ENCODE data around the gene NFIB.

GRCh38 chr9:14273696-14274121 lies 40.2 kb downstream of the NFIB start:
- TF ChIP-seq CTCF (IDR thresholded peaks at IDR 0.05) (no peak), GATA3 (IDR thresholded peaks at IDR 0.05; ENCODE audit: borderline replicate concordance) (no peak), JUN (IDR thresholded peaks at IDR 0.05) (no peak), EP300 (IDR thresholded peaks at IDR 0.05) (no peak), ZFP36 (IDR thresholded peaks at IDR 0.05; ENCODE audit: borderline replicate concordance, partially characterized antibody) (no peak)

All from A549 (cell line).